H1 (cell line): ENCODE results near the gene SLC2A10.

Experiments
- CHD2 ChIP-seq: IDR thresholded peaks from 2 replicates; pipeline ENCODE4 v1.6.1; 2012; ENCODE audit warnings: low read length, improper control_type of control experiment
- CTBP2 ChIP-seq: IDR thresholded peaks from 2 replicates; pipeline ENCODE4 v1.7.0; 2011; ENCODE audit warnings: borderline replicate concordance, mild to moderate bottlenecking, moderate library complexity, mixed read lengths, low read length; ENCODE audit not compliant: insufficient read depth, insufficient read length
- GTF2F1 ChIP-seq: IDR thresholded peaks from 2 replicates; pipeline ENCODE4 v1.6.1; 2012; ENCODE audit warnings: low read depth, low read length, improper control_type of control experiment, borderline replicate concordance
- NRF1 ChIP-seq: IDR thresholded peaks from 2 replicates; pipeline ENCODE4 v1.6.1; 2011; ENCODE audit warnings: mild to moderate bottlenecking, low read depth, low read length, improper control_type of control experiment
- POLR2A ChIP-seq, 2 experiments: IDR thresholded peaks; 1 replicate in 1 of 2; 2 replicates in 1 of 2; pipeline ENCODE4 v1.6.1; 2011; ENCODE audit warnings: low read depth in 2 of 2, low read length in 2 of 2, mild to moderate bottlenecking in 2 of 2; ENCODE audit errors: control extremely low read depth in 1 of 2
- POLR2AphosphoS5 ChIP-seq: IDR thresholded peaks from 2 replicates; pipeline ENCODE4 v1.6.1; 2011; ENCODE audit warnings: low read depth, low read length
- SIX5 ChIP-seq: IDR thresholded peaks from 2 replicates; pipeline ENCODE4 v1.6.1; 2011; ENCODE audit warnings: mild to moderate bottlenecking, low read depth, low read length
- SP1 ChIP-seq: IDR thresholded peaks from 2 replicates; pipeline ENCODE4 v1.6.1; 2011; ENCODE audit warnings: low read depth, low read length
- SUZ12 ChIP-seq: fragments of 200-600 bp; sonication (generic); IDR thresholded peaks from 2 replicates; pipeline ENCODE4 v1.6.1; 2012; ENCODE audit warnings: mild to moderate bottlenecking, inconsistent platforms, low read length, moderate library complexity, mixed read lengths
- TCF12 ChIP-seq: IDR thresholded peaks from 2 replicates; pipeline ENCODE4 v1.6.1; 2011; ENCODE audit warnings: low read depth, mild to moderate bottlenecking, low read length
- YY1 ChIP-seq: IDR thresholded peaks from 2 replicates; pipeline ENCODE4 v1.6.1; 2011; ENCODE audit warnings: low read depth, mild to moderate bottlenecking, low read length
- ZNF274 ChIP-seq: IDR thresholded peaks from 2 replicates; pipeline ENCODE4 v1.7.0; 2012; ENCODE audit warnings: low read length, borderline replicate concordance; ENCODE audit errors: extremely low read depth
- TF ChIP-seq, protein P1 (sequence below), 3 experiments: IDR thresholded peaks; 1 replicate in 2 of 3; 2 replicates in 1 of 3; pipeline versions ENCODE4 v1.5.1 to v1.6.1; 2011; ENCODE audit warnings: low read length in 3 of 3, mild to moderate bottlenecking in 3 of 3, inconsistent platforms in 2 of 3, low read depth in 1 of 3, moderate library complexity in 1 of 3; ENCODE audit not compliant: insufficient read depth in 1 of 3; ENCODE audit errors: control extremely low read depth in 1 of 3
- TF ChIP-seq, protein P2 (sequence below): IDR thresholded peaks from 2 replicates; pipeline ENCODE4 v1.6.1; 2012; ENCODE audit warnings: inconsistent platforms

DNA sequence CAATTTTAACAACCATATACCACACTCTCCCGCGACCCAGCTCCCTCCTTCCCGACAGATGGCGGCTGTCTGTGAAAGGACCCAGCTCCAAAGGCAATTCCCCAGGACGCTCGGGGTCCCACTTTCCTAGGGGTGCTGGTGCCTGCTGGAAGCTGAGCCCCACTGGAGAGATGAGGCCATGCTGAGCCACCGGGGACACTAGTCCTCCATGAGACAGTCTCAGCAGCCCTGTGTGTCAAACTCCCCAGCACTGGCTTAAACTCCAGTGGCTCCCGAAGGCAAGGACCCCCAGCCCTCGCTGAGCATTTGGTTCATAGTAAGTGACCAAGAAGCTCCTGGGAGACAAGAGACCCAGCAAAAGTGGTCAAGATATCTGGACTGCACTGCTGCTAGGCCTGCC, 52.1 kb downstream of the SLC2A10 start:
- TF ChIP-seq SIX5: no peak
- no peak for TF ChIP-seq POLR2A (IDR thresholded peaks at IDR 0.05; ENCODE audit: control extremely low read depth in 1 of 2, low read depth in 2 of 2, low read length in 2 of 2)
- TF ChIP-seq, protein P1, sequence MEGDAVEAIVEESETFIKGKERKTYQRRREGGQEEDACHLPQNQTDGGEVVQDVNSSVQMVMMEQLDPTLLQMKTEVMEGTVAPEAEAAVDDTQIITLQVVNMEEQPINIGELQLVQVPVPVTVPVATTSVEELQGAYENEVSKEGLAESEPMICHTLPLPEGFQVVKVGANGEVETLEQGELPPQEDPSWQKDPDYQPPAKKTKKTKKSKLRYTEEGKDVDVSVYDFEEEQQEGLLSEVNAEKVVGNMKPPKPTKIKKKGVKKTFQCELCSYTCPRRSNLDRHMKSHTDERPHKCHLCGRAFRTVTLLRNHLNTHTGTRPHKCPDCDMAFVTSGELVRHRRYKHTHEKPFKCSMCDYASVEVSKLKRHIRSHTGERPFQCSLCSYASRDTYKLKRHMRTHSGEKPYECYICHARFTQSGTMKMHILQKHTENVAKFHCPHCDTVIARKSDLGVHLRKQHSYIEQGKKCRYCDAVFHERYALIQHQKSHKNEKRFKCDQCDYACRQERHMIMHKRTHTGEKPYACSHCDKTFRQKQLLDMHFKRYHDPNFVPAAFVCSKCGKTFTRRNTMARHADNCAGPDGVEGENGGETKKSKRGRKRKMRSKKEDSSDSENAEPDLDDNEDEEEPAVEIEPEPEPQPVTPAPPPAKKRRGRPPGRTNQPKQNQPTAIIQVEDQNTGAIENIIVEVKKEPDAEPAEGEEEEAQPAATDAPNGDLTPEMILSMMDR (IDR thresholded peaks at IDR 0.05; ENCODE audit: control extremely low read depth in 1 of 3, insufficient read depth in 1 of 3, low read depth in 1 of 3, low read length in 3 of 3): no peak
- no peak for TF ChIP-seq CTBP2
- no peak for TF ChIP-seq SP1
- TF ChIP-seq GTF2F1: no peak
- TF ChIP-seq CHD2: no peak
- no peak for TF ChIP-seq POLR2AphosphoS5
- TF ChIP-seq ZNF274: no peak
- no peak for TF ChIP-seq SUZ12
- TF ChIP-seq, protein P2, sequence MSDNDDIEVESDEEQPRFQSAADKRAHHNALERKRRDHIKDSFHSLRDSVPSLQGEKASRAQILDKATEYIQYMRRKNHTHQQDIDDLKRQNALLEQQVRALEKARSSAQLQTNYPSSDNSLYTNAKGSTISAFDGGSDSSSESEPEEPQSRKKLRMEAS: no peak
- TF ChIP-seq YY1: no peak
- TF ChIP-seq TCF12: no peak
- TF ChIP-seq NRF1: no peak
